Uterus (tissue), 2 donors: ENCODE results near the gene COL18A1.

ENCODE experiments used
- CTCF ChIP-seq, 4 experiments: fragments of 200-600 bp in 2 of 4; fragments of 450-650 bp in 2 of 4; sonication (generic) in 2 of 4; IDR thresholded peaks; one replicate each; pipeline ENCODE4 v1.5.1; 2016 to 2019; ENCODE audit warnings: antibody characterized with exemption in 4 of 4, mild to moderate bottlenecking in 2 of 4, moderate library complexity in 1 of 4
- POLR2A ChIP-seq, 2 donors: fragments of 450-650 bp; IDR thresholded peaks; one replicate each; pipeline ENCODE4 v1.6.1; 2016; ENCODE audit warnings: antibody characterized with exemption in 2 of 2, mild to moderate bottlenecking in 1 of 2, moderate library complexity in 1 of 2

- TF ChIP-seq CTCF (IDR thresholded peaks at IDR 0.05): no peak
- no peak for TF ChIP-seq POLR2A (IDR thresholded peaks at IDR 0.05)
These were observed 126.6 kb downstream of the COL18A1 start for GRCh38 chr21:45531393-45532215.
